Stomach (tissue), 4 donors: ENCODE results near the gene SCN5A.

ENCODE experiments used
- EP300 ChIP-seq: sonication (generic); formaldehyde crosslinking; IDR thresholded peaks from one replicate; pipeline ENCODE4 v1.6.1; 2017; ENCODE audit warnings: antibody characterized with exemption
- POLR2A ChIP-seq, 4 donors: fragments of 450-650 bp; IDR thresholded peaks; one replicate each; pipeline ENCODE4 v1.6.1; 2016; ENCODE audit warnings: antibody characterized with exemption in 4 of 4, control low read depth in 2 of 4, mild to moderate bottlenecking in 1 of 4, moderate library complexity in 1 of 4
- POLR2AphosphoS5 ChIP-seq, 3 donors: sonication (generic); formaldehyde crosslinking; IDR thresholded peaks; one replicate each; pipeline ENCODE4 v1.6.1; 2016; ENCODE audit warnings: antibody characterized with exemption in 3 of 3

- TF ChIP-seq POLR2A (IDR thresholded peaks at IDR 0.05) = no peak
- no peak for TF ChIP-seq POLR2AphosphoS5 (IDR thresholded peaks at IDR 0.05)
- TF ChIP-seq EP300 = no peak
Observed at GRCh38 chr3:38604246-38604645, 45.2 kb downstream of the SCN5A start.
